VCaP (cell line): ENCODE data around the gene METRNL.
"Not testable (repeated sequence)": the region's sequence is repeated elsewhere in the genome, so short reads cannot be mapped to it uniquely, and the experiment has no call there.

Source experiments
- H3K27ac ChIP-seq: fragments of 450-650 bp; 2 replicates; pipeline ENCODE4 v1.5.1; 2017
- CTCF ChIP-seq: fragments of 450-650 bp; conservative IDR thresholded peaks from 2 replicates; pipeline ENCODE4 v1.5.1; 2017; ENCODE audit warnings: mild to moderate bottlenecking, moderate library complexity

METRNL gene, protein sequence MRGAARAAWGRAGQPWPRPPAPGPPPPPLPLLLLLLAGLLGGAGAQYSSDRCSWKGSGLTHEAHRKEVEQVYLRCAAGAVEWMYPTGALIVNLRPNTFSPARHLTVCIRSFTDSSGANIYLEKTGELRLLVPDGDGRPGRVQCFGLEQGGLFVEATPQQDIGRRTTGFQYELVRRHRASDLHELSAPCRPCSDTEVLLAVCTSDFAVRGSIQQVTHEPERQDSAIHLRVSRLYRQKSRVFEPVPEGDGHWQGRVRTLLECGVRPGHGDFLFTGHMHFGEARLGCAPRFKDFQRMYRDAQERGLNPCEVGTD

GRCh38 chr17:83079352-83079747 is at the start of gene METRNL:
TSS of gene METRNL (plus strand) at chr17:83079609. CDS start at chr17:83079816, 207 bp downstream.
- TF ChIP-seq CTCF: no peak
- H3K27ac ChIP-seq: peak within 1 kb of the TSS; percentile 80; the same call in 1 of the 2 replicates

GRCh38 chr17:83030432-83030831 is 49.0 kb upstream of the METRNL start:
- TF ChIP-seq CTCF: no peak
- H3K27ac ChIP-seq: no peak overlapping the region

- no peak overlapping the region for H3K27ac ChIP-seq
- no peak for TF ChIP-seq CTCF
Observed at GRCh38 chr17:83031321-83031945, 48.0 kb upstream of the METRNL start.

GRCh38 chr17:83031946-83032451 is 47.4 kb upstream of the METRNL start:
- H3K27ac ChIP-seq: not testable (repeated sequence)

- no peak for TF ChIP-seq CTCF
- no peak overlapping the region for H3K27ac ChIP-seq
Observed at GRCh38 chr17:83032781-83033180, 46.6 kb upstream of the METRNL start.

DNA sequence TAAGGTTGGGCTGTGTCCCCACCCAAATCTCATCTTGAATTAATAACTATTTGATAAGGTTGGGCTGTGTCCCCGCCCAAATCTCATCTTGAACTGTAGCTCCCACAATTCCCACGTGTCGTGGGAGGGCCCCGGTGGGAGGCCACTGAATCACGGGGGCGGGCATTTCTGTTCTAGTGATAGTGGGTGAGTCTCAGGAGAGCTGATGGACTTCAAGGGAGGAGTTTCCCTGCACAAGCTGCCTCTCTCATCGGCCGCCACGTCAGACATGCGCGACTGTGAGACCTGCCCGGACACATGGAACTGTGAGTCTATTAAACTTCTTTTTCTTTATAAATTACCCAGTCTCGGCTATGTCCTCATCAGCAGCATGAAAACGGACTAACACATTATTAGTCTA is 44.9 kb upstream of the METRNL start:
- no peak for TF ChIP-seq CTCF
- no peak overlapping the region for H3K27ac ChIP-seq

DNA sequence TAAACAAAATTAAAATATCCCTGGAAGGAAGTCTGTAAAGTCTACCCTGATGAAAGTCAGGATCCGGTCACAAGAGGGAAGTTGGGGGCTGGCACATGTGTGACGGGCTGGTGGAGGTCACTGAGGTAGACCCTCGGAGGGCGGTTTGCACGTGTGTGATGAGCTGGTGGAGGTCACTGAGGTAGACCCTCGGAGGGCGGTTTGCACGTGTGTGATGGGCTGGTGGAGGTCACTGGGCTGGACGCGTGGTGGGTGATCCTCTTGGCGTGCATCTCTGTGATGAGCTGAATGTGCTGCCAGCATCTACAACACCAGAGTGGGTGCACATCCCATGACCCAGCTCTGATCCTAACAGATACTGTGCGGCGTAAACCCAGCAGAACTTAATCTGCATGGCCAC is 43.7 kb upstream of the METRNL start:
- TF ChIP-seq CTCF: no peak
- H3K27ac ChIP-seq: no peak overlapping the region

DNA sequence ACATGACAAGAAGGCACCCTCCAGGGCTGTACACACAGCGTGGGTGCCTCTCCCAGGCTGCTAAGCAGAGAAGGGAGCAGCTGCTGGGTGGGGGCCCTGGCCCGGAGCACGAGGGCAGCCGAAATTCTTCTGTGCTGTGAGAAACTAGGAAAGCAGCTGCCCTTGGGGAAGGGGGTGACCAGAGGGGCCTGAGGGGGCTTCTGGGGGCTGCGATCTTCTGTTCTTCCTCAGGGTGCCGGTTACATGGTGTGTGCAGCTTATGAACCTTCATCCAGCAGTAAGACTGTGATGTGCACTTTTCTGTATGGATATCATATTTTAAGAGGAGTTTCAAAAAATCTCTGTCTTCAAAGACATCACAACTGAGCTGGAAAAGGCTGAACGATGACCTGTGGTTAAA is 43.2 kb upstream of the METRNL start:
- H3K27ac ChIP-seq: no peak overlapping the region

More for the DNA sequence above, 43.2 kb upstream of the METRNL start:
- TF ChIP-seq CTCF: no peak
